ENCODE measurements around the gene CAB39L.
"Not testable (repeated sequence)": the region's sequence is repeated elsewhere in the genome, so short reads cannot be mapped to it uniquely, and the experiment has no call there.

Gene CAB39L

DNA sequence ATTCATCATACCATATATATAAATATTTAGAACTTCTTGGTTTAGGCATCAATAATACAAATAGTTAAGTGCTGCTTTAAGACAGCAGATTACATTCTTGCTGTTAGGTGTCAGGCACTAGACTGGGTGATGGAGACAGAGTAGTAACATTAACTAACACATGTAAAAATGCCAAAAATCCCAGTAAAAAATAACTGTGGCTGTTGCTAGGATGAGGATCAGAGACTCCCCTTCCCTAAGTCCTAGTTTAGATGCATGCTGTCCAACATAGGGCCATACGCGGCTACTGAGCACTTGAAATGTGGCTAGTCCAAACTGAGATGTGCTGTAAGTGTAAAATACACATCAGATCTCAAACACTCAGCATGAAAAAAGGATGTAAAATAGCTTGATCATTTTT is 101.4 kb downstream of the CAB39L start:
- DNase-seq = no peak

DNA sequence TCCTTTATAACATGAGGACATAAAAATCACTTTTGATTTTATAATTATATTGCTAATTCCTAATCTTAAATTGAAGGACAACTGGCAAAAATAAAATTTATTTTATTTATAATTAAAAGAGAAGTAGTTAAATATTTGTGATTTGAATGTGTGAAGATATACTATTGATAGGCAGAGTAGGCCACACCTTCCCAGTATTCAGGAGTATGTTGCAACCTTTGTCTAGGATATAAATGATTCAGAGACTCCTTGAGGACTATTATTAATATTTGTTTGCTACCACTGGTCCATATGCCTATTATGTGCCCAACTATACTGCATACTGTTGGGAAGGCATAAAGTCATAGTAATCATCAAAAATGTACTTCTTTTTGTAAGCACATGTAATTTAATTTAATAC is 101.9 kb downstream of the CAB39L start:
- no peak for DNase-seq

DNA sequence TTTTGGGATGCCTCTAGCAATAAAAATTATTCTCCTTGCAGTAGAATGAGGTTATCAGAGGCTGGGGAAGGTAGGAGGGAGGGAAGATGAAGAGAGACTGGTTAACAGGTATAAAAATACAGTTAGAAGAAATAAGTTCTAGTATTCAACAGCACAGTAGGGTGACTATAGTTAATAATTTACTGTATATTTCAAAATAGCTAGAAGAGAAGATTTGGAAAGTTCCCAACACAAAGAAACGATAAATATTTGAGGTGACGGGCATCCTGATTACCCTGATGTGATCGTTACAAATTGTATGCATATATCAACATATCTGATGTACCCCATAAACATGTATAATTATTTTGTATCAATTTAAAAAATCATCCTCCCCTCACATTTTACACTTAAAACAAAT is 102.3 kb downstream of the CAB39L start:
- DNase-seq = no peak

DNA sequence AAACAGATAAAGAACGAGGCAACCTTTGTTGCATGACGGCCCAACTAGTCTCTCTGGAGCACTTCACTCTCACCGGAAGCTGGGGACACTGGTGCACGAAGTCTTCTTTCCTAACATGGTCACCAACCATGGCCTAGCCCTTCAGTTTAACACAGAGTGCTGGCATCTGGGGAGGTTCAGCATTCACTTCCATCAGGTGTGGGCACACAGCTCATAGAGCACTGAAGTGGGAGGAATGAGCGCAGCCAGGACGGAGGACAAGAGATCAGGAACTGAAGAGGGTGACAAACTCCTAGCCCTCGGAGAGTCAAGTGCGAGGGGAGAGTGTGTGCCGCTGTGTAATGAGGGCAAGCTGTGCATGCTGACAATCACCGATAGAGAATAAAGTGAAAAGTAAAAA is 103.7 kb downstream of the CAB39L start:
- no peak for DNase-seq

DNA sequence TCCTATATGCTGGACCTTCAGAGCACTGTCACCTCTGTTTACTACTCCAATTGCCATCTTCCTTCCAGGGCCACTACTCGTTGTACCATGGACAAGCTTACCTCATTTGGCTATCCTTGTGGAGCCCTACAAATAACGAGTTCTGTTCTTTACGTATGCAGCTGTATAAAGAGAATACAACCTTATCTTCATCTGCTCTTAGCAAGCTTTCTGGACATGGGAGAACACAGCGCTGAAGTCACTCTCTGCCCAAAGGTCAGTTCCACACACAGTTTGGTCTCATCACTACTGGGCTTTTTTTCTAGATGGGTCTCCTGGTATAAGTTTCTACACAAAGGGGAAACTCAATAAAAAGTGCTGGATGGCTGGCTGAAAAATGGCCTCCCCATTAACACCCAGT is 107.2 kb downstream of the CAB39L start:
- DNase-seq = no peak

DNA sequence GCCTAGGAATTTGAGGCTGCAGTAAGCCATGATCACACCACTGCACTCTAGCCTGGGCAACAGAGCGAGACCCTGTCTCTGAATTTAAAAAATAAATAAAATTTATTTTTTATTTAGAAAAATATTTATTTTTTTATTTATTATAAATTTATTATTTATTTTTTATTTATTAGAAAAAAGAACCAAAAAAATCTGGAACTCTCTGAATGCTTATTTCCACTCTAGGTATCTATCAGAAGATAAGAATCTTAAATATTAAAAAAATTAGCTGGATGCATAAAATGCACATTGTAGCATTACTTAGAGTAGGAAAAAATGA is 113.4 kb downstream of the CAB39L start:
- no peak for DNase-seq

DNA sequence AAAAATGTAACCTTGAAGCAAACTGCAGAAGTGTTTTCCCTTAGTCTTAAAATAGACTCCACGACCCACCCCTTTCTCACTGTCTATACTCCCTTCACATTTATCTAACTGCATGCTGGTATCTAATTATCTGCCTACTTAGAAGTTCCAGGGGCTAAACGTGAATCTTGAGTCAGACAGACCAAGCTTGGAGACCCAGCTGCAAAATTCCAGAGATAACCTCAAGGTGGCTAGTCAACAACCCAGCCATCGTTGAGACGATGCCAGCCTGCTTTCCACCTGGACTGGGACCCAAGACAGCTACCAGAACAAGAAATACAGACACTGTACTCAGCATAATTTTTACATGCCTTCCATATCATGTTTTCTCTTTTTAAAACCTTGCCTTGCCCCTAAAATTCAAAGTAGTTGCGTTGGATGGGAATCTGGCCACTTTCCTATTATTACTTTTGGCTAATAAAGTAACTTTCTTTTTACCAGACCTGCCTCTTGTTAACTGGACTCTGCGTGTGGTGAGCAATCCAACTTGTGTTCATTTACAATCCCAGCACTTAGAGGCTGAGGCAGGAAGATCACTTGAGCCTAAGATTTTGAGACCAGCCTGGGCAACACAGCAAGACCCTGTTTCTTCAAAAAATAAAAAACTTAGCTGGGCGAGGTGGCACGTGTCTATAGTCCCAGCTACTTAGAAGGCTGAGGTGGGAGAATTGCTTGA is 113.9 kb downstream of the CAB39L start:
- DNase-seq = no peak

DNA sequence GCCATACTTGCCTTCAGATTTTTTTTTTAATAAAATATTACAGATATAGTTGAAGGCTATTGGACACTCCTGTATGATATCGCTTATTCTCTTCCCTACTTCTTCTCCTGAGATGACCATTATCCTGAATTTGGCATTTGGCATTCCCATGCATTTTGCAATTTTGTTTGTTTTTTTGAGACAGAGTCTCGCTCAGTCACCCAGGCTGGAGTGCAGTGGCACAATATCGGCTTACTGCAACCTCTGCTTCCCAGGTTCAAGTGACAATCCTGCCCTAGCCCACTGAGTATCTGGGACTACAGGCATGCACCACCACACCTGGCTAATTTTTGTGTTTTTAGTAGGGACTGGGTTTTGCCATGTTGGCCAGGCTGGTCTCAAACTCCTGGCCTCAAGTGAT is 116.7 kb downstream of the CAB39L start:
- not testable (repeated sequence) for DNase-seq

DNA sequence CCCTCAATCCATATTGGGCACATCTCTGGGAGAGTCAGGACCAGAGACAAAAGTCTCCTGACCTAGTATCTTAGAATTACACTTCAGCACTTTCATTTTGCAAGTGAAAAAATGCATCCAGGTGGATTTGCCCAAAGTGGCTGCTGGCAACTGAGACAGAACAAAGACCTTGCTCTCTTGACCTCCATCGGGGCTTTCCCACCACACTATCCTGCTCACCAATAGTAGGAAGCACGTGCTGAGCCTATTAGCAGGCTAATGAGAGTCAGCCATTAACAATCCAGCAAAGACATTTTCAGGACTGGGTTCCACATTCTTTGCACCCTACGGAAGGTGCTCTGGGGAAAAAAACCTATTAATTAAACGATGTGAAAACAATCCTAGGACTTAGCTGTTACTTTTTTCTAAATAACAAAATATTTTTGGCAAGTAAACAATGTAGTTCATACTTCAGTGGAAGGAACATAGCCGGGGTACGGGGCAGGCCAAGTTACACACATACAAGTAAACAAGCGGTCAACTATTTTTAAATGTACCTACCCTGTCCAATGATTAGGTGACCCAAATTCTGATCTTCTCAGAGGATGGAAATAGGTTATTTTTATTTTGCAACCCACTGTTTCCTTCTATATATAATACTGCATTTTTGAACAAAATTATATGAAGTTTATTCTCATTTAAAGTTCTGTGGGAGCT is 117.5 kb downstream of the CAB39L start:
- no peak for DNase-seq

DNA sequence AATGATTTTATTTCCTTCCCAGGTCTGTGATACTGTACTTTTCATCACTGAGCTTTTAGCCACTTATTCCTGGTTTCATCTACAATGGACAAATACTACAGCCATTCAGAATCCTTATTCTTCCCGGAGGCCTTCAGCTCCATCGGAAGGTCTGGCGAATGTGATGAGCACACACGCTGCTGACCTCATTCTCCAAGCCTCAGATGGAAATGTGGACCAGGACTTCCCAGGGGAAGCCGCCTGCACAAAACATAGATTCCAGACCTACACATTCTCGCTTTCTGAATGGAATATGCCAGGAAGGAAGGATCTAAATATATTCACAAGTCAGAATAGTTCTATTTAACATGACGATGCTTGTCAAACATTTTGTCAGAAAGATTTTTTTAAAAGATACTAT is 120.5 kb downstream of the CAB39L start:
- no peak for DNase-seq

DNA sequence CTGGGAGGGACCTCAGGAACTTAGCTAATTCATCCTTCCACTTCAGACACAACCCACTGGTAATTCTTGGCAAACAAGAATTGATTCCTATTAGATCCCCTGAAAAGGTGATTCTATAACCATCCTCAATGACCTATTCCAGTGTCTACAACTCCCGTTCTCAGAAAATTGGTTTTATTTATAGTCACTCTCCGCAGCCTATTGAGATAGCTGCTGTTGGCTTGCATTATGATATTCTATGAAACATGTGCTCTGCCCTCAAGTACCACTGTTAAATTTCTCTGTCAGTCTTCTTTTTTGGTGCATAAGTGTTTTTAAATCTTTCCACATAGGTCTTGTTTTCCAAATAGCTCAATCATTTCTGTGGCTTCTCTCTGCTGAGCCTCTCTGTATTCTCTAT is 121.2 kb downstream of the CAB39L start:
- no peak for DNase-seq

DNA sequence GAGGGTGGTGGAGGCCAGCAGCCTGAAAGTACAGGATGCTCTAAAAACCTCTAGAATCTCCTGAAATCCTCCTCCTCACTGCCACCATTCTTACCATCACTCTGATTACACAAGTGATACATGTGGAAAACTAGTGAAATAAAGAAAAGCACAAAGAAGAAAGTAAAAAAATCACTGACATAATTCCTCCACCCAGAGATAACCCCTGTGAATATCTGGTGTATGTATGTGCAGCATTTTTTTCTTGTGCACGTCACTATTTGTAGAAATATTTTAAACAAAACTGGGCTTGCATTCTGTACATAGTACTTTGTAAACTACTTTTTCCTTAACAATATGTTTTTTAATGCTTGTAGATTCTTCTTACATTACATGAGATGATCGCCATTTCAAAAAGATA is 122.9 kb downstream of the CAB39L start:
- no peak for DNase-seq

DNA sequence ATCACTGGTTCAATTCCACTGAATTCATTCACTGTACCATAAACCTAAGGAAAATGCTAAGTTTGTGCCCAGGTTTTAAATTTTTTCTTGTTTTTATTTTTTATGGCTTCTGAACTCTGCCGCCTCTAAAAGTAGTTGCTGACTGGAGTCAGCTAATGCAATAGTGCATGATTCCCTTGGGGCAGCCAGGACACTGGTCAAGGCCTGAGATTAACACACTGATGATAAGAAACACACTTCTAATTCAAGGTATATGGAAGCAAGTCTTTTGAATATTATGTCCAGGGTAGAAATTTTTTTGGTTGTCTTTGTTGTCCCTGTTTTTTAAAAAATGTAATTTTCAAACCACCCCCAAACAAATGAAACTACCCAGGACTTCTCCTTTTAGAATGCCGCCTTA is 123.9 kb downstream of the CAB39L start:
- no peak for DNase-seq

DNA sequence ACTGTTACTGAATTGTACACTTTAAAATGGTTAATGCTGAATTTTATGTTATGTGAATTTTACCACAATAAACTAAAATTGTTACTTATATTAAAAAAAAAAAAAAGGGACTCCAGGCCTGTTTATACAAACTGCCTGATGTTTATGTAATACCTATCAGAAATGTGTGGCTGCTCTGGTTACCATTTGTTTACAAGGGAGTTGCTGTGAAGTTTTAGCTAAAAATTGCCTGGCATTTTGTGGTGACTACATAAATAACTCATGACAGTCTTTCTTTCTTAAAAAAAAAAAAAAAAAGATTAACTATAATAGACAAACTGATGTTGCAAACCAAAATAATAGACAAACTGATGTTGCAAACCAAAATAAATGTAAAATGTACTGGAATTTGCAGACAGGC is 124.3 kb downstream of the CAB39L start:
- DNase-seq = no peak

DNA sequence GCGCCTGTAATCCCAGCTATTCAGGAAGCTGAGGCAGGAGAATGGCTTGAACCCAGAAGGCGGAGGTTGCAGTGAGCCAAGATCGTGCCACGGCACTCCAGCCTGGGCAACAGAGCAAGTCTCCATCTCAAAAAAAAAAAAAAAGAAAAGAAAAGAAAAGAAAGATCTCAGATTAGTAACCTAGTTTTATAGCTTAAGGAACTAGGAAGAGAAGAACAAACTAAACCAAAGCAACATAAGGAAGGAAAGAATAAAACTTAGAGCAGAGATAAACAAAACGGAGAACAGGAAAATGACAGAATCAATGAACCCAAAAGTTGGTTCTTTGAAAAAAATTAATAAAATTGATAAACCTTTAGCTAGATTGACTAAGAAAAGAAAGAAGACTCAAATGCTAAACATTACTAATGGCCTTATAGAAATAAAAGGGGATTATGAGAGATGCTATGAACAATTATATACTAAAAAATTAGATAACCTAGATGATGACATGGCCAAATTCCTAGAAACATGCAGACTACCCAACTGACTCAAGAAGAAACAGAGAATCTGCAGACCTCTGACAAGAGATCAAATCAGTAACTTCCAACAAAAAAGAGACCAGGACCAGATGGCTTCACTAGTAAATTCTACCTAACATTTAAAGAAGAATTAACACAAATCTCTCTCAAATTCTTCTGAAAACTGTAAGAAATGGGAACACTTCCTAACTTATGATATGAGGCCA is 127.9 kb downstream of the CAB39L start:
- DNase-seq = no peak

DNA sequence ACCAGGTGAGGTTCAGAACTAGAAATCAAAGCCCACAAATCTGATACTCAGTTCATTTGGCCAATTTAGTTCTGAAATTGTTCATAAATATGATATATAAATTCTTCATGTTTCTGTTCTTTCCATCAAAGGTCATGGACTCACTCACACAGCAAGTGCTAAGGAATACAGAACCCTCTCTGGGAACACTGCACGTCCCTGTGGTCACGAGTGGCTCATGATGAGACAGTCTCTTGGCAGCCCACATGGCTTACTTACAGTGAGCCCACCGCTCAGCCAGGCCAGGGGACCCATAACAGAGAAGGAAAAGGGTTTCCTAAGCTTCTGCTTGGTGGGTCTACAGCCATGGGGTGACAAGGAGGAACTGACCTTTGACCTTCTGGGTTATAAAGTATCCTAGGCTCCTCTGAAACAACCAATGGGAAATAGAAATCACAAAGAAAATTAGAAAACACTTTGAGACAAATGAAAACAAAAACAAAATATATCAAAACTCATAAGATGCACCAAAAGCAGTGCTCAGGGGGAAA is 128.8 kb downstream of the CAB39L start:
- DNase-seq = no peak

DNA sequence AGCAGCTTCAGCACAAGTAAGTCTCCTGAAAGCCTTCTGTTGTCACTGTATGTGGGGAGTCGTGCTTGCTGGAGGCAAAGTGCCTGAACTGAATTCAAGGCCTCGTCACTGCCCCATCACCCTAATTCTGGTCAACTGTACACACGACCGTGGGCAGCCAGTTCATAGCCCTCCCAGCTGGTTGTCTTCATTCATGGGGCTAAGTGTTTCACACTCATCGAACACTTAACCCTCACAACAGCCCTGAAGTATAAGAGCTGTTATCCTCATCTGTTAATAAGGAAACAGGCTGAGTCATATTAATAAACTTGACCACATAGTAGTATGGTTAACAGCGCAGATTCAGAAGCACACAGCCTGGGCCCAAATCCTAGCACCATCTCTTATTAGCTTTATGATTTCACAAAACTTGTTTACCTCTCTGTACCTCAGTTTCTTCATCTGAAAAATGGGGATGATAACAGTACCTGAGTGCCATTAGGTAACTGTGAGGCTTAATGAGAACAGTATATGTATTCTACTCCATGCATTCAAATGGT is 129.5 kb downstream of the CAB39L start:
- DNase-seq = no peak

DNA sequence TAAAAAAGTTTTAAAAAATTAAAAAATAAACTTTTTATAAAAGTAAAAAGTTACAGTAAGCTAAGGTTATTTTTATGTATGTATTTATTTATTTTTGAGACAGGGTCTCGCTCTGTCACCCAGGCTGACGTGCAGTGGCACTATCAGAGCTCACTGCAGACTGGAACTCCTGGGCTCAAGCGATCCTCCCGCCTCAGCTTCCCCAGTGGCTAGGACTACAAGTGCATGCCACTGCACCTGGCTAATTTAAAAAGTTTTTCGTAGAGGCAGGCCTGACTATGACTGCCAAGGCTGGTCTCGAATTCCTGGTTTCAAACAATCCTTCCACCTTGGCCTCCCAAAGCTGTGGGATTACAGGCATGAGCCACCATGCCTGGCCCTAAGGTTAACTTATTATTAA is 132.0 kb downstream of the CAB39L start:
- DNase-seq = no peak

DNA sequence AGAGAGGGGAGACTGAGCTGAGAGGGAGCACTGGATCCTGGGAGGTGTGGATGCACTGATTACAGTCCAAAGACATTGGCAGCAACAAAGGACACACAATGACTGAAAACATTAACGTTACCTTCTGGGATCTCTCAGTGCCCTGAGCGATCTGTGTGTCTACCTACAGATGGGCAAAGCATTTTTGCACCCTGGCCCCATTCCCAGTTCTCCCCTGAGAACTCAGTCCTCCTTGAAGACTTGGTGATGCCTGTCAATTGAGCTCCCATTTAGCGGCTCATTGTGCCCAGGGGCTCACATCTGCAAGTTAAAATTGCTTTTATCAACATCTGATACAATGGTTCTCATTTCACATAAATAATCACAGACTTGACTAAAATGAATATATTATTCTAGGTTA is 133.6 kb downstream of the CAB39L start:
- no peak for DNase-seq

DNA sequence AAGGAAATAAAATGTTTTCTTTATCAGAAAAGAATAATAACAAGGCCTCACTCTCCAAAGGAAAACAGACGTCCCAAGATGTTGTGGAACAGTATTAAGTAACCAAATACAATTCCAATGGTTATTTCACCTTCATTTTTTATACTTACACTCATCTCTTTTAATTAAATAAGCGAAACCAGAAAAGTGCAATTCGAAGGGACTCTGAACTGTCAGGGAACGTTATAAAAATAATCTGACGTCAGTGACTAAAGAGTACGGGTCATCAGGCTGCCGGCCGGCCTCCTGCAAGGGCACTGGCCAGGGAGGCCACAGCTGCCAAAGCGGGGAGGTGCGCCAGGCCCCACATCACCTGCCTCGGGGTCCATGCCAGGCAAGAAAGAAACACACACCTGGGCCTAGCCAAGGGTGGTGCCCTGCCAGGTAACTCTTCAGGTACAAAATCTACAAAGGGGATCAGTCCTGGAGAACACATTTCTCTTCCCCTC is 134.9 kb downstream of the CAB39L start:
- DNase-seq = no peak

DNA sequence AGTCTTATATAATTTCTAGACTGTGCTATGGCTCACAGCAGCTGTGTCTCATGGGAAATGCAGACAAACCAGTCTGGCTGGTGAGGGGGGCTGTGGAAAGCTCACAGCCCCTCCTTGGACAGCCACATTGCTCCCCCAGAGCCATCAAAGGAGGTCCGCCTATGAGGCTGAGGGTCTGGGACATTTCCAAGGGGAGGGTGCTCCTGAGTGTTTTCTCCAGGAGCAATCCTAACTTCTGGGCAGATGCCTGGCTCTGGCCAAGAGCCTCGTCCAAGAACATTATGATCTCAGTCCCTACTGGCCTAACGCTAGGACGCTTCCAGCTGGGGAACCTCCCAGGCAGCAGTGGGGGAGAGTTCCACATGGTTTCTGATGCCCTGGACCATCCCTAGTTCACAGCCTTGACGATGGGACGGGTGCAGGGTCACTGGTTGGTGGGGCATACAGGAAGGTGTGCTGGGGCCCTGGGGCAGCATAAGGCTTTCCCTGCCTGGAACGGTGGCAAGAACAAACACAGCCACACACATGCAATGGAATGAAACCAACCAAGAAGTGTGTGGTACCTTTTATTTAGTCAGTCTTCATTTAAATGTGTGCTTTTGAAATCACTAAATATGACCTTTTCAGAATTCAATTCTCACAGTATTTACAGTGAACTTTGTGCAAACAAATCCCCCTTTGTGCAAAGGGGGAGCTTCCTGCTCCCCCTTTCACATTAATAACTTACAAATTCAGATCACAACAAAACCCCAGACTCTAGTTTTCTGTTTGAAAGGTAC is 135.6 kb downstream of the CAB39L start:
- DNase-seq = no peak

DNA sequence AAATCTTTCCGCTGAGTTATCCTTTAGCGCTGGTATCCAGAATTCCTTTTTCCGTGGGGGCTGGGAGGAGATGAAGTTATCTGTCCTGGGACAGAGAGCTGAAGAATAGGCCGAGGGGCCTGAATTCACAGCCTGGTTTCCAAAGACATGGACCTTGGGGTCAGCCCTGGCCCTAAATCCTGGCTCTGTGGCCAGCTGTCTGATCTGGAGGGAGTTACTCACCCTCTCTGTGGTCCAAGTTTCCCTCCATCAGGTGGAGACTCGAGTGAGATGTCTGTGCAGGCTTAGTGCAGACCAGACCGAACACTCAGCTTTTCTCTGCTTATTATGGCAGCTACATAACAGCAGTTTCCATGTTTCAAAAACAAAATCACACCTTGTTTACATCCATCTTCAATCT is 136.5 kb downstream of the CAB39L start:
- DNase-seq = no peak

Data from bone marrow (tissue), 2 donors.